ENCODE data around the gene ERC1. TPM values are rescaled to one million over a fixed set of nuclear protein-coding genes. Genes with fewer than 3 reads are reported as not detected.

ERC1 gene
- total RNA-seq, 1 donor from 2014 or later, result 79.5 TPM

DNA sequence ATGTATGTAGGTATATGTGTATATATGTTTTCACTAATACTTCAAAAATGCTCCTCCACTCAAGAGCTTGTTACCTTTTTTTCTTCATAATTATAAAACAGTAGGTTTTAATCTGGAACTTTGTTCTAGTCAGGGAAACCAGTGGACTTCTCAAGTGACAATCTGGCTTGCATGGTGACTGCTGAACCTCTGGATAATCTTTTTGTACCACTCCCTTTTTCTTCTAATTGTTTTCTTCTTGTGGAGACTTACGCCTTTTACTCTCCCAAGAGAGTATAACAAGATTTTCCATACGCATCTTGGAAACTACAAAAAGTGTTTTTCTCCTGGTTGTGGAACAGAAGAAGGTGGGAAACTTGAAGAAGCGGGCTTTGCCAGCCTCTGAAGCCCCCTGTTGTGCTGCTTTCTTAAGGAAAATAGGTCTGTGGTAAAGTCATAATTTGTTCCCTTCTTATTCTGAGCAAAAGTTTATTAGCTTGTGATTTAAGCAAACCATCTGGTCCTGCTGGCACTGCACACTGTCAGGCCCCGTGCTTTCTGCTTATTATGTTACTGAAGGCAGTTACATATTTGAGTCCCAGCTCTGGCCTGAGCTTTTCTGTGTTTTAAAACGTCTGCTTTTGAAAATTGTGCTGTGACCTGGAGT lies 291.8 kb downstream of the ERC1 start:
- Mint-ChIP-seq H3K27me3 (ENCODE audit: unreplicated experiment) (no peaks in the 10 kb centered on the region), H3K4me1 (ENCODE audit: unreplicated experiment) (peaks cover 35% of the 10 kb centered on the region), H3K36me3 (ENCODE audit: unreplicated experiment) (peaks cover 9% of the 10 kb centered on the region), H3K9me3 (ENCODE audit: unreplicated experiment) (no peaks in the 10 kb centered on the region), H3K27ac (ENCODE audit: unreplicated experiment) (peak overlapping the region; percentile 71), H3K4me3 (ENCODE audit: unreplicated experiment) (no peak overlapping the region)
- DNase-seq (ENCODE audit: extremely low spot score, unreplicated experiment), result no peak
- TF ChIP-seq, protein P1, sequence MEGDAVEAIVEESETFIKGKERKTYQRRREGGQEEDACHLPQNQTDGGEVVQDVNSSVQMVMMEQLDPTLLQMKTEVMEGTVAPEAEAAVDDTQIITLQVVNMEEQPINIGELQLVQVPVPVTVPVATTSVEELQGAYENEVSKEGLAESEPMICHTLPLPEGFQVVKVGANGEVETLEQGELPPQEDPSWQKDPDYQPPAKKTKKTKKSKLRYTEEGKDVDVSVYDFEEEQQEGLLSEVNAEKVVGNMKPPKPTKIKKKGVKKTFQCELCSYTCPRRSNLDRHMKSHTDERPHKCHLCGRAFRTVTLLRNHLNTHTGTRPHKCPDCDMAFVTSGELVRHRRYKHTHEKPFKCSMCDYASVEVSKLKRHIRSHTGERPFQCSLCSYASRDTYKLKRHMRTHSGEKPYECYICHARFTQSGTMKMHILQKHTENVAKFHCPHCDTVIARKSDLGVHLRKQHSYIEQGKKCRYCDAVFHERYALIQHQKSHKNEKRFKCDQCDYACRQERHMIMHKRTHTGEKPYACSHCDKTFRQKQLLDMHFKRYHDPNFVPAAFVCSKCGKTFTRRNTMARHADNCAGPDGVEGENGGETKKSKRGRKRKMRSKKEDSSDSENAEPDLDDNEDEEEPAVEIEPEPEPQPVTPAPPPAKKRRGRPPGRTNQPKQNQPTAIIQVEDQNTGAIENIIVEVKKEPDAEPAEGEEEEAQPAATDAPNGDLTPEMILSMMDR (IDR thresholded peaks at IDR 0.05), result no peak

GRCh38 chr12:1283316-1283715 lies 292.3 kb downstream of the ERC1 start:
- Mint-ChIP-seq H3K27ac (ENCODE audit: unreplicated experiment) (peak overlapping the region; percentile 71), H3K4me3 (ENCODE audit: unreplicated experiment) (no peak overlapping the region), H3K9me3 (ENCODE audit: unreplicated experiment) (no peaks in the 10 kb centered on the region), H3K27me3 (ENCODE audit: unreplicated experiment) (no peaks in the 10 kb centered on the region), H3K4me1 (ENCODE audit: unreplicated experiment) (peaks cover 35% of the 10 kb centered on the region), H3K36me3 (ENCODE audit: unreplicated experiment) (peaks cover 9% of the 10 kb centered on the region)
- no peak for DNase-seq (ENCODE audit: extremely low spot score, unreplicated experiment)
- TF ChIP-seq, protein P1 (IDR thresholded peaks at IDR 0.05), result no peak

GRCh38 chr12:1284611-1285010 lies 293.6 kb downstream of the ERC1 start:
- H3K27ac Mint-ChIP-seq (ENCODE audit: unreplicated experiment), result no peak overlapping the region
- H3K4me1 Mint-ChIP-seq (ENCODE audit: unreplicated experiment), result peaks cover 28% of the 10 kb centered on the region
- peaks cover 10% of the 10 kb centered on the region for H3K36me3 Mint-ChIP-seq (ENCODE audit: unreplicated experiment)
- no peaks in the 10 kb centered on the region for H3K27me3 Mint-ChIP-seq (ENCODE audit: unreplicated experiment)
- DNase-seq (ENCODE audit: extremely low spot score, unreplicated experiment), result no peak
- TF ChIP-seq, protein P1 (IDR thresholded peaks at IDR 0.05), result no peak
- no peak overlapping the region for H3K4me3 Mint-ChIP-seq (ENCODE audit: unreplicated experiment)
- H3K9me3 Mint-ChIP-seq (ENCODE audit: unreplicated experiment), result no peaks in the 10 kb centered on the region

- H3K27me3 Mint-ChIP-seq (ENCODE audit: unreplicated experiment), result no peaks in the 10 kb centered on the region
- no peaks in the 10 kb centered on the region for H3K9me3 Mint-ChIP-seq (ENCODE audit: unreplicated experiment)
- TF ChIP-seq, protein P1 (IDR thresholded peaks at IDR 0.05), result no peak
- DNase-seq (ENCODE audit: extremely low spot score, unreplicated experiment), result no peak
- H3K36me3 Mint-ChIP-seq (ENCODE audit: unreplicated experiment), result peaks cover 20% of the 10 kb centered on the region
- peaks cover 14% of the 10 kb centered on the region for H3K4me1 Mint-ChIP-seq (ENCODE audit: unreplicated experiment)
- H3K27ac Mint-ChIP-seq (ENCODE audit: unreplicated experiment), result no peak overlapping the region
- no peak overlapping the region for H3K4me3 Mint-ChIP-seq (ENCODE audit: unreplicated experiment)
Measured at GRCh38 chr12:1287446-1287975, 296.5 kb downstream of the ERC1 start.

- TF ChIP-seq, protein P1 (IDR thresholded peaks at IDR 0.05), result no peak
- Mint-ChIP-seq H3K9me3 (ENCODE audit: unreplicated experiment) (no peaks in the 10 kb centered on the region), H3K36me3 (ENCODE audit: unreplicated experiment) (peaks cover 20% of the 10 kb centered on the region), H3K4me1 (ENCODE audit: unreplicated experiment) (peaks cover 6% of the 10 kb centered on the region), H3K27ac (ENCODE audit: unreplicated experiment) (no peak overlapping the region), H3K27me3 (ENCODE audit: unreplicated experiment) (no peaks in the 10 kb centered on the region), H3K4me3 (ENCODE audit: unreplicated experiment) (no peak overlapping the region)
- DNase-seq (ENCODE audit: extremely low spot score, unreplicated experiment), result no peak
Measured at GRCh38 chr12:1288333-1288732, 297.3 kb downstream of the ERC1 start.
